ENCODE results near the gene KCNAB1. TPM values are rescaled to one million over a fixed set of nuclear protein-coding genes. Genes with fewer than 3 reads are reported as not detected.

The KCNAB1 gene
- total and polyA plus RNA-seq, 4 donors, result 0.16 to 2.4 (median 0.72) TPM

GRCh38 chr3:156488767-156489166 is 368.4 kb downstream of the KCNAB1 start:
- Histone ChIP-seq H3K9ac (ENCODE audit: insufficient read depth in 1 of 2, low read length in 2 of 2) (no peak overlapping the region), H3K36me3 (ENCODE audit: control insufficient read depth in 4 of 4, insufficient read depth in 4 of 4, low read length in 4 of 4) (no peaks in the 10 kb centered on the region), H3K4me1 (ENCODE audit: control insufficient read depth in 5 of 5, insufficient read depth in 5 of 5, low read length in 5 of 5) (no peaks in the 10 kb centered on the region), H3K27ac (ENCODE audit: low read depth in 1 of 2, low read length in 1 of 2) (no peak overlapping the region), H3K27me3 (ENCODE audit: control insufficient read depth in 3 of 3, insufficient read depth in 3 of 3, low read length in 2 of 3) (no peaks in the 10 kb centered on the region), H3K4me3 (no peak overlapping the region), H3K9me3 (ENCODE audit: control insufficient read depth in 4 of 4, insufficient read depth in 3 of 4, low read length in 3 of 4) (no peaks in the 10 kb centered on the region)
- ATAC-seq (ENCODE audit: insufficient read depth, low FRiP score) (no peak), DNase-seq (no peak)
- 92 to 97% methylated on average over 3 of the region's 3 CpGs for WGBS, 2 donors
- no peak for TF ChIP-seq CTCF (IDR thresholded peaks at IDR 0.05; ENCODE audit: control extremely low read depth, extremely low read depth)

- Histone ChIP-seq H3K36me3 (ENCODE audit: control insufficient read depth in 4 of 4, insufficient read depth in 4 of 4, low read length in 4 of 4) (no peaks in the 10 kb centered on the region), H3K4me1 (ENCODE audit: control insufficient read depth in 5 of 5, insufficient read depth in 5 of 5, low read length in 5 of 5) (no peaks in the 10 kb centered on the region), H3K4me3 (no peak overlapping the region), H3K27me3 (ENCODE audit: control insufficient read depth in 3 of 3, insufficient read depth in 3 of 3, low read length in 2 of 3) (no peaks in the 10 kb centered on the region), H3K27ac (ENCODE audit: low read depth in 1 of 2, low read length in 1 of 2) (no peak overlapping the region), H3K9ac (ENCODE audit: insufficient read depth in 1 of 2, low read length in 2 of 2) (no peak overlapping the region), H3K9me3 (ENCODE audit: control insufficient read depth in 4 of 4, insufficient read depth in 3 of 4, low read length in 3 of 4) (no peaks in the 10 kb centered on the region)
- ATAC-seq (ENCODE audit: insufficient read depth, low FRiP score), result no peak
- TF ChIP-seq CTCF (IDR thresholded peaks at IDR 0.05; ENCODE audit: control extremely low read depth, extremely low read depth), result no peak
- no peak for DNase-seq
- WGBS, 2 donors, result 88 to 92% methylated on average over 1 of the region's 1 CpG
Measured at GRCh38 chr3:156489462-156489911, 369.1 kb downstream of the KCNAB1 start.

- ATAC-seq (ENCODE audit: insufficient read depth, low FRiP score) (no peak), DNase-seq (no peak)
- no peaks in the 10 kb centered on the region for H3K4me1 ChIP-seq (ENCODE audit: control insufficient read depth in 5 of 5, insufficient read depth in 5 of 5, low read length in 5 of 5)
- no peak overlapping the region for H3K4me3 ChIP-seq
- no peaks in the 10 kb centered on the region for H3K36me3 ChIP-seq (ENCODE audit: control insufficient read depth in 4 of 4, insufficient read depth in 4 of 4, low read length in 4 of 4)
- no peaks in the 10 kb centered on the region for H3K27me3 ChIP-seq (ENCODE audit: control insufficient read depth in 3 of 3, insufficient read depth in 3 of 3, low read length in 2 of 3)
- no peak for TF ChIP-seq CTCF (IDR thresholded peaks at IDR 0.05; ENCODE audit: control extremely low read depth, extremely low read depth)
- 49 to 58% methylated on average over 3 of the region's 3 CpGs for WGBS, 2 donors
- H3K9ac ChIP-seq (ENCODE audit: insufficient read depth in 1 of 2, low read length in 2 of 2), result no peak overlapping the region
- H3K27ac ChIP-seq (ENCODE audit: low read depth in 1 of 2, low read length in 1 of 2), result no peak overlapping the region
- H3K9me3 ChIP-seq (ENCODE audit: control insufficient read depth in 4 of 4, insufficient read depth in 3 of 4, low read length in 3 of 4), result no peaks in the 10 kb centered on the region
Measured at GRCh38 chr3:156491192-156491591, 370.8 kb downstream of the KCNAB1 start.

GRCh38 chr3:156492801-156493261 is 372.5 kb downstream of the KCNAB1 start:
- no peaks in the 10 kb centered on the region for H3K4me1 ChIP-seq (ENCODE audit: control insufficient read depth in 5 of 5, insufficient read depth in 5 of 5, low read length in 5 of 5)
- no peaks in the 10 kb centered on the region for H3K27me3 ChIP-seq (ENCODE audit: control insufficient read depth in 3 of 3, insufficient read depth in 3 of 3, low read length in 2 of 3)
- no peak overlapping the region for H3K27ac ChIP-seq (ENCODE audit: low read depth in 1 of 2, low read length in 1 of 2)
- ATAC-seq (ENCODE audit: insufficient read depth, low FRiP score) (no peak), DNase-seq (no peak)
- WGBS, 2 donors, result 61 to 71% methylated on average over 3 of the region's 3 CpGs
- no peaks in the 10 kb centered on the region for H3K36me3 ChIP-seq (ENCODE audit: control insufficient read depth in 4 of 4, insufficient read depth in 4 of 4, low read length in 4 of 4)
- H3K4me3 ChIP-seq, result no peak overlapping the region
- no peak for TF ChIP-seq CTCF (IDR thresholded peaks at IDR 0.05; ENCODE audit: control extremely low read depth, extremely low read depth)
- H3K9me3 ChIP-seq (ENCODE audit: control insufficient read depth in 4 of 4, insufficient read depth in 3 of 4, low read length in 3 of 4), result no peaks in the 10 kb centered on the region
- no peak overlapping the region for H3K9ac ChIP-seq (ENCODE audit: insufficient read depth in 1 of 2, low read length in 2 of 2)
